ENCODE measurements around the gene DGLUCY.
A peak's percentile ranks its signal among the peaks of the same experiment; 100 is the strongest.

DNA sequence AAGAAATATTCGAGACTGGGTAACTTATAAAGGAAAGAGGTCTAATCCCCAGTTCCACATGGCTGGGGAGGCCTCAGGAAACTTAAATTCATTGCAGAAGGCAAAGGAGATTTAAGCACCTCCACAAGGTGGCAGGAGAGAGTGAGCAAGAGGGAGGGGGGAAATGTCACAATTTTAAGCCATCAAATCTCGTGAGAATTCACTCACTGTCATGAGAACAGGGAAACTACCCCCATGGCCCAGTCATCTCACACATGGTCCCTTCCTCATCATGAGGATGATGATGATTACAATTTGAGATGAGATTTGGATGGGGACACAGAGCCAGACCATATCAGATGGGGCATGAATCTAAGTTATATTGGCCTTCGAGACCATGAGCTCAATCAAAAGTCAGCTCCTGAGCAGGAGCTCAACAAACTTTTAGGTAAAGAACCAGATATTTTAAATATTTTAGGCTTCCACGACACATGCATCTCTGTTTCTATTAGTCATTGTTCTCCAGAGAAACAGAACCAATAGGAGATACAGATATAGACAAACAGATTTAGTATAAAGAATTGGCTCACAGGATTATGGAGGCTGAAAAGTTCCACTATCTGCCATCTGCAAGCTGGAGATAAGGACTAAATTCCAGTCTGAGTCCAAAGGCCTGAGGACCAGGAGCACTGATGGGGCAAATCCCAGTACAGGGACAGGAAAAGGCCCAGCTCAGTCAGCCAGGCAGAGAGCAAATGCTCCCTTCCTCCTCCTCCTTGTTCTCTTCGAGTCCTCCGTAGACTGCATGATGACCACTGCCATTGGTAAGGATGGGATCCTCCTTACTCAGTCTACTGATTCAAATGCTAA, 24.9 kb downstream of the DGLUCY start:
- TF ChIP-seq, protein P1, sequence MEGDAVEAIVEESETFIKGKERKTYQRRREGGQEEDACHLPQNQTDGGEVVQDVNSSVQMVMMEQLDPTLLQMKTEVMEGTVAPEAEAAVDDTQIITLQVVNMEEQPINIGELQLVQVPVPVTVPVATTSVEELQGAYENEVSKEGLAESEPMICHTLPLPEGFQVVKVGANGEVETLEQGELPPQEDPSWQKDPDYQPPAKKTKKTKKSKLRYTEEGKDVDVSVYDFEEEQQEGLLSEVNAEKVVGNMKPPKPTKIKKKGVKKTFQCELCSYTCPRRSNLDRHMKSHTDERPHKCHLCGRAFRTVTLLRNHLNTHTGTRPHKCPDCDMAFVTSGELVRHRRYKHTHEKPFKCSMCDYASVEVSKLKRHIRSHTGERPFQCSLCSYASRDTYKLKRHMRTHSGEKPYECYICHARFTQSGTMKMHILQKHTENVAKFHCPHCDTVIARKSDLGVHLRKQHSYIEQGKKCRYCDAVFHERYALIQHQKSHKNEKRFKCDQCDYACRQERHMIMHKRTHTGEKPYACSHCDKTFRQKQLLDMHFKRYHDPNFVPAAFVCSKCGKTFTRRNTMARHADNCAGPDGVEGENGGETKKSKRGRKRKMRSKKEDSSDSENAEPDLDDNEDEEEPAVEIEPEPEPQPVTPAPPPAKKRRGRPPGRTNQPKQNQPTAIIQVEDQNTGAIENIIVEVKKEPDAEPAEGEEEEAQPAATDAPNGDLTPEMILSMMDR (conservative IDR thresholded peaks at IDR 0.05; ENCODE audit: low read depth, low read length) = peak; percentile 67
- no peak for TF ChIP-seq EZH2 (IDR thresholded peaks at IDR 0.05; ENCODE audit: borderline replicate concordance, low read depth, low read length, poor library complexity, severe bottlenecking)
